ENCODE data around the gene RPL22. TPM values are rescaled to one million over a fixed set of nuclear protein-coding genes. Genes with fewer than 3 reads are reported as not detected.

RPL22 gene
- total RNA-seq, 1 experiment from 2014 or later, result 494 TPM

- ChIA-PET POLR2A (ENCODE audit: low non-redundant PET) (no interaction called here), CTCF (no interaction called here)
- no peak for TF ChIP-seq EZH2 (IDR thresholded peaks at IDR 0.05; ENCODE audit: borderline replicate concordance, low read depth, low read length, poor library complexity, severe bottlenecking)
- no peak for TF ChIP-seq CTCF (conservative IDR thresholded peaks at IDR 0.05; ENCODE audit: low read depth, low read length)
- no peaks in the 10 kb centered on the region for H3K9me3 ChIP-seq (ENCODE audit: low read depth, low read length, poor library complexity, severe bottlenecking)
- DNase-seq (ENCODE audit: low spot score), result no peak
- no peak overlapping the region for H3K4me3 ChIP-seq (ENCODE audit: low read depth, low read length, poor library complexity, severe bottlenecking)
- H3K27me3 ChIP-seq (replicated peaks; ENCODE audit: insufficient read depth, low read depth, low read length, poor library complexity), result no peaks in the 10 kb centered on the region
- intact Hi-C loops (cut with micrococcal nuclease; ENCODE audit: unreplicated experiment), result no loop called here
- no TSS peak for BruUV-seq (replicated peaks)
- H3K36me3 ChIP-seq (ENCODE audit: insufficient read depth, low read length, poor library complexity, severe bottlenecking), result no peaks in the 10 kb centered on the region
- no peaks in the 10 kb centered on the region for H3K4me1 ChIP-seq (ENCODE audit: insufficient read depth, low read length, poor library complexity, severe bottlenecking)
- H3K27ac ChIP-seq (ENCODE audit: low read depth, low read length, poor library complexity, severe bottlenecking), result no peak overlapping the region
Measured at GRCh38 chr1:6152882-6153281, 46.5 kb downstream of the RPL22 start.

GRCh38 chr1:6152181-6152580, 47.2 kb downstream of the RPL22 start:
- H3K9me3 ChIP-seq (ENCODE audit: low read depth, low read length, poor library complexity, severe bottlenecking), result no peaks in the 10 kb centered on the region
- POLR2A ChIA-PET (ENCODE audit: low non-redundant PET), result no interaction called here
- no peaks in the 10 kb centered on the region for H3K4me1 ChIP-seq (ENCODE audit: insufficient read depth, low read length, poor library complexity, severe bottlenecking)
- TF ChIP-seq CTCF (conservative IDR thresholded peaks at IDR 0.05; ENCODE audit: low read depth, low read length) (no peak), EZH2 (IDR thresholded peaks at IDR 0.05; ENCODE audit: borderline replicate concordance, low read depth, low read length, poor library complexity, severe bottlenecking) (no peak)
- no peak for DNase-seq (ENCODE audit: low spot score)
- H3K27me3 ChIP-seq (replicated peaks; ENCODE audit: insufficient read depth, low read depth, low read length, poor library complexity), result no peaks in the 10 kb centered on the region
- no peaks in the 10 kb centered on the region for H3K36me3 ChIP-seq (ENCODE audit: insufficient read depth, low read length, poor library complexity, severe bottlenecking)
- BruUV-seq (replicated peaks), result no TSS peak
- CTCF ChIA-PET, result no interaction called here
- H3K27ac ChIP-seq (ENCODE audit: low read depth, low read length, poor library complexity, severe bottlenecking), result no peak overlapping the region
- H3K4me3 ChIP-seq (ENCODE audit: low read depth, low read length, poor library complexity, severe bottlenecking), result no peak overlapping the region
- intact Hi-C loops (cut with micrococcal nuclease; ENCODE audit: unreplicated experiment), result no loop called here

- BruUV-seq (replicated peaks), result no TSS peak
- Histone ChIP-seq H3K27ac (ENCODE audit: low read depth, low read length, poor library complexity, severe bottlenecking) (no peak overlapping the region), H3K4me3 (ENCODE audit: low read depth, low read length, poor library complexity, severe bottlenecking) (no peak overlapping the region), H3K27me3 (replicated peaks; ENCODE audit: insufficient read depth, low read depth, low read length, poor library complexity) (no peaks in the 10 kb centered on the region), H3K9me3 (ENCODE audit: low read depth, low read length, poor library complexity, severe bottlenecking) (no peaks in the 10 kb centered on the region), H3K4me1 (ENCODE audit: insufficient read depth, low read length, poor library complexity, severe bottlenecking) (no peaks in the 10 kb centered on the region), H3K36me3 (ENCODE audit: insufficient read depth, low read length, poor library complexity, severe bottlenecking) (no peaks in the 10 kb centered on the region)
- intact Hi-C loops (cut with micrococcal nuclease; ENCODE audit: unreplicated experiment), result no loop called here
- no peak for DNase-seq (ENCODE audit: low spot score)
- CTCF ChIA-PET, result no interaction called here
- no peak for TF ChIP-seq CTCF (conservative IDR thresholded peaks at IDR 0.05; ENCODE audit: low read depth, low read length)
- no peak for TF ChIP-seq EZH2 (IDR thresholded peaks at IDR 0.05; ENCODE audit: borderline replicate concordance, low read depth, low read length, poor library complexity, severe bottlenecking)
- POLR2A ChIA-PET (ENCODE audit: low non-redundant PET), result no interaction called here
Measured at GRCh38 chr1:6151291-6151822, 48.0 kb downstream of the RPL22 start.
